ENCODE data around the gene SRSF7.

SRSF7 gene

DNA sequence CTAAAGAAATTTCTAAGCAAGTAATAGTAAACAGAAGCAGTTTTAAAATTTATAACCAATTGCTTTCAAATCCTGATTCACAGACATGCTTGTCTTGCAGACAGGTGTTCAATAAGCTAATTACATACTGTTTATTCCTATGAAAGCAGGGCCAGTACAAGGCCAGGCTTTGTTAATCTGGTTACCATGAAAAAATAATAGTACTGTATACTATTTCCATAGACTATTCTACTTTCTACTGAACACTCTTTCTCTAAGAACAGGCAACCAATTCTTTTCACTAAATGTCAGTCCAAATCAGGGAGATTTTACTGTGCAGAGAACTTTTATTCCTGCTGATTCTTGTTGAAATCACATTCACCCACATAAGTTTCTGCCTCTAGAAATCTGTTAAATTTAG is 2.9 kb upstream of the SRSF7 start:
- DNase-seq (ENCODE audit: low spot score): no peak

DNA sequence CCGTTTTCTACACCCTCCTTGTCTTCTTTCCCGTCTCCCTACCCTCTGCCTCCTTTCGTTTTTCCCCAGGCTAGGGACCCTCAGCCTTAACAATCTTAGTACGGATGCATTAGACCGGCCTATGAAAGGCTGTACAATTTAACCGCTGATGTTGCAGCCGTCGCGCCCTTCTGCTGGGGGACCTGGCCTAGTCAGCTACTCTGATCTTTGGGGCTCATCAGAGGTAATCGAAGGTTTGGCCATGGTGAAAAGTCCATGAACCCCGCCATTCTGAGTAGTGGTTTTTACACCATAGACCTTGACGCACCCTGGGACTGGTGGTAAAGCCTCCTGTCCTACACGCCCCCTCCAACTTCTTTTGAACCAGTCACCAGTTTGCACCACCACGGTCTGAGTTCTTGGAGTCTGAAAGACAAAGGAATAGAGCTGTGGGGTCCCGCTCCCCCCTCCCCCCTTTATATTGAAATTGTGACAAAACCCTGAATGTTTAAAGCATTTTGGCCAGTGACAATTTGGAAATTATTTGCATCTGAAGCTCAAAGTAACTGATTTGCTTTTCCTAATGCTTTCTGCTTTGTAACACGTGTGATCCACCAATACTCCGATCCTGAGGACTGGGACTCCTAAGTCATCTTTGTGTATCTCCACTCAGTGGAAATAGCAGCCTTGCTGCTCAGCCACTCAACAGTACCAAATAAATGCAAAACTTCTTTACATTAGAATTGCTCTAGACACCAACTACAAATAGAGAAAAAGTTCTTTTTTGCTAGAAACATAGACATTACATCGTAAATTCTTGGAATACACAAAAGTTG is 642 bp upstream of the SRSF7 start:
- DNase-seq (ENCODE audit: low spot score): no peak

DNA sequence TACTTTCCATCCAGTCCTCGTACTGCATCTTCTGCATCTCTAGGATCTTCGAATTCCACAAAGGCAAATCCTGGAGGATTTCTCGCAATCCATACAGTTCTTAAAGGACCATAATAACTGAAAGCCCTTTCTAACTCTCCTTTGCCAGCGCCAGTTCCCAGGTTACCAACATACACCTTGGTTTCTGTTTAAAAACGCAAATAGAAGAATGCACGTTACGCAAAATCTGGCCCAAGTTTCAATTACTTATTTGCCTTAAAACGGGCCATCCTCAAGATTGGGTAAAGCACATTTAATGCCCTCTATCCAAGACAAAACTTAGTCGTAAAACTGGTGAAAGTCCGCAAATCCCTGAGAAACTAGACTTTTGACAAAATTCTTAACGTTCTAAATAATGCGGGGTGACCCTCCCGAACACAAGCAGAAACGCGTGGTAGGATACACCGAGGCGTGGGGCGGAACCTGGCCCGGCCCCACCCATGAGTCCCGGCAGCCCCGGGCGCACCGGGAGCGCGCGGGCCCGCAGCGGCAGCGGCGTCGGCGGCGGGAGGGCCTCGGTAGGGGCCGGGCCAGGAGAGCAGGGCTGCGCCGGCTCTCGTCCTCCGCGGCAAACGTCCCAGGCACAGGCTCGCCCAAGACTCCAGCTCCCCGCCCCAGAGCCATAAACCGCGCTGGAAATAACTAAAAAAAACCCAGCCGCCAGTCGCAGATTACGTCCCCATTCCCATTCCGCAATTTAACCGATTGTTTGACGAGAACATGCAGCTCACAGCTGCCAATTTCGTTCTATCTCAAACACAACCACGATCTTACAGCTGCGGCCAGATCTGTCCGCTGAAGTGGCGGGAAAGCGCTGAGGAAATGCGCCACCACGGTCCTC is 910 bp downstream of the SRSF7 start:
- peak; percentile 57 for DNase-seq (ENCODE audit: low spot score)

DNA sequence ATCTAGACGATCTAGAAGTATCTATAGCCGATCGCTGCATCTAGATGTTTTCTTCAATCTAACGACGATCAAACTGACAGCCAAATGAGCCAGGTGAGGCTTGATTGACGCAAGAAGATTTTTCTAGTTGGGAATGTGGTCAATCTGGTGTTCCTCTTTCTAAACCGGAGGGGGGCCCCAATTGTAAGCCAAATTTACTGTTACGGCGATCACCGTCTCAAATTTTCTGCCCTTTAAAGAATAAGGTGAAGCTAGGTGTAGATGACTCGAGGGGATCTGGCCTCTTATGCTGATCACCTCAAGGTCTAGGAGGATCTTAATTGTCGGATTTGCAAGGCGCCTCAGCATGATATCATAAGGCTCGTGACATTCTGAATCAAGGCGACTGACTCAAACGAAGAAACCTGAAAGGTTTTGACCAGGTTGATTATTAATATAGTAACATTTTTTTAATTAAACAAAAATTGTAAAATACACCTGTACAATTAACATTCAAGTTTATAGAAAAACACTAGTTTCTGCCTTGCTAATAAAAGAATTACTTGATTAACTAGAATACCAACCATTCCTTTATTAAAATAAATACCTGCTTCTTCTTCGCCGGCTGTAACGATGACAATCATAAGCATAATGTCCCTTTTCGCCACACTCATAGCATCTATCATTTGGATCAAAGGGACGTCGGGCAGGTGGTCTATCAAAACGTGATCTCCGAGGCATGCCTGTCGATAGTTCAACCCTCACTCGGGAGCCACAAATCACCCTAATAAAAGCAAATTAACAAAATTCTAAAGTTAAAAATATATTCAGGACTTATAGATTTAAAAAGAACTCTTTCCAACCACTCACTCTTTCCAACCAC is 2.0 kb downstream of the SRSF7 start:
- DNase-seq (ENCODE audit: low spot score): no peak

DNA sequence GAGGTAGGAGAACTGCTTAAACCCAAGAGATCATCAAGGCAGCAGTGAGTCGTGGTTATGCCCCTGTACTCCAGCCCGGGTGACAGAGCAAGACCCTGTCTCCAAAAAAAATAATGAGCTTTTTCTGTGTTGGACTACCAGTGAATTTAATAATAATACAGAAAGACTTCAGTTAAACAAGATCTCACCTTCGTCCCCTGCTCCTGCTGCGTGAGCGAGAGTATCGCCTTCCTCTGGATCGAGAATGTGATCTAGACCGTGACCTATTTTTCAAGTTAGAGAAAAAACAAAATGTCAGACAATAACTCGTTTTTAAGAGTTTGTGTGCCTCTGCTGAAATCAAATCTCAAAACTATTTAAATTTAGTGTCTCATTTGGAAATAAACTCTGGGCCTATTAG is 2.8 kb downstream of the SRSF7 start:
- no peak for DNase-seq (ENCODE audit: low spot score)

DNA sequence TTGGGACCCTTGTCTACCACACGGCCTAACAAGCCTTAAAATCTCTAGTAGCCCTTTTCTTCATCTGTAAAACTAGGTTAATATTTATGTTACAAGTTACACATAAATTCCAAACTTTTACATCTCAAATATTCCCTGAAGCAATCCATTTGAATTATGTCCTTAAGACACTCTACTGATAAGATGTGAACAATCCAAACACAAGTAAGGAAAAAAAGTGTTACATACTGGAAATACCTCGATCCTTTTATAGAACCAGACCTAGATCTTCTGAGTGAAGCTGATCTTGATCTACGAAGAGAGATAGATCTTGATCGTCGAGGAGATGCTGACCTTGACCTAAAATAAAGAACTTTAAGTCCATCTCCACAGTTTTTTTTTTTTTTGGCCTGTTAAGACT is 3.3 kb downstream of the SRSF7 start:
- DNase-seq (ENCODE audit: low spot score): no peak

DNA sequence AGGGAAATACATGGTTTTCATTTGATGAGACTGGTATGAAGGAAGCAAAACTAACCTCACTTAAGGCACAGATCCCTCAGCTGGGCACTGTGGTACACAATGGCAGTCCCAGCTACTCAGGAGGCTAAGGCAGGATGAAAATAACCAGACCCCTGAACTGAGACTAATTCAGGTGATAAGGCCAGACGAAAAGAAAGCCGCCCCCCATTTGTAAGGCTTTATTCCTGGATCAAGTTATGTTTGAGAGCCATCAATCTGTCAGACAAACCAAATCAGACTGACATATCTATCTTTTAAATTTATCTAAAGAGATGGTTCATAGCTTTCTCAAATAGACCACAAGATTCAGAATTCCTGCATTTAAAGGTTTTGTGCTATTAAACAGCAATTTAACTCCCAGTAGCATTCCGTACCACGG is 4.1 kb downstream of the SRSF7 start:
- no peak for DNase-seq (ENCODE audit: low spot score)

DNA sequence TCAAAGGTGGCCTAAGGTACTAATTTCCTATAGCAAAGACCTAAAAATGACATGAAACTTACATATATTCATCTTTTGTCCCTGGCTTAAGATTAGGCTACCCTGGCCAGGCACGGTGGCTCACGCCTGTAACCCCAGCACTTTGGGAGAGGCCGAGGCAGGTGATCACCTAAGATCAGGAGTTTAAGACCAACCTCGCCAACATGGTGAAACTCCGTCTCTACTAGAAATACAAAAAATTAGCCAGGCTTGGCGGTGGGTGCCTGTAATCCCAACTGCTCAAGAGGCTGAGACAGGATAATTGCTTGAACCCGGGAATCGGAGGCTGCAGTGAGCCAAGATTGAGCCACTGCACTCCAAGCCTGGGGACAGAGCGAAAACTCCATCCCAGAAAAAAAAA is 5.9 kb downstream of the SRSF7 start:
- no peak for DNase-seq (ENCODE audit: low spot score)

DNA sequence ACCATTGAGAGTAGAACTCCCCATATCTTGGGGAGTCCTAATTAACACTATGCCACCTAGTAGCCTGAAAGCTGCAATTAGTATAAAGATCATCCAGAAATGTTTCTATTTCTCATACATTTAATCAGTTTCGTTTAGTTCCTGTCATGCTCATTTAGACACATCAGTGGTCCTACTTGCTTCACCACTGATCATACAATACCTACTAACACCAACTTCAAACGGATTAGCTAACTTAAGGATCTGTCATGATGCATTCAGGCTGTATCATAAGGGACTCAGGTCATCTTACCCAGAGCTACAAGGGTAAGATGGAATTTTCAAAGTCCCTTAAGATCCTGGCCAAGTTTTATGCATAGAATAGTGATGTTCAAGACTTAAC is 6.8 kb downstream of the SRSF7 start:
- no peak for DNase-seq (ENCODE audit: low spot score)

DNA sequence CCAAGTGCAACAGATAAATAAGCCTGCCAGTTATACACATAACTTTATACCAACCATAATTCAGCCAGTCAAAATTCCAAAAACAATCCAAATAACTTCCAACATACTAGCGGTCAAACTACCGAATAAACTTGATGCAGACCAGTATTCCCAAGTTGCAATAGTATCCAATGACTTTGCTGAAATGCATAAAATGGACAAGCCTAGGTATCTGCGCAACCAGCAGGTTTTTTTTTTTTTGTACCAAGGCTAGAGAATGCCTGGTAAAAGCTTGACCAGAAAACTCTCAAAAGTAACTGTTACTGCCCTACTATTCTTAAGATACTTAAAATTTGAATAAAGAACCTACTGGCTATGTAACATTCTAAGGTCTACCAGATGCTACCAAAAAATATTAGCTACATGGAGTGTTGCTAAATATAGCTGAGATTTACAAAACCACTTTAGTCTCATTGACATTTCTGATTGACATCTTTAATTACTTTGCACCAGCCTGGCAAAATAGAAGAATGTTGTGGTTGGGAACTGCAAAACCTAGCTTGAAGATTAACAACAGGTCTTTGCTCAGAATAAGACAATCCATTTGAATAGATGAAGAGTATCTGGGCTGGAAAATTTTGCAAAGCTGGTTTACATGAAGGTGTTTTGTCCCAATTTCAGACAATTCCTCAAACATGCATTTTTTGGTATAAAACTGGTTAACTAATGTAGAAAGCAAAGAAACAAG is 7.3 kb downstream of the SRSF7 start:
- no peak for DNase-seq (ENCODE audit: low spot score)

DNA sequence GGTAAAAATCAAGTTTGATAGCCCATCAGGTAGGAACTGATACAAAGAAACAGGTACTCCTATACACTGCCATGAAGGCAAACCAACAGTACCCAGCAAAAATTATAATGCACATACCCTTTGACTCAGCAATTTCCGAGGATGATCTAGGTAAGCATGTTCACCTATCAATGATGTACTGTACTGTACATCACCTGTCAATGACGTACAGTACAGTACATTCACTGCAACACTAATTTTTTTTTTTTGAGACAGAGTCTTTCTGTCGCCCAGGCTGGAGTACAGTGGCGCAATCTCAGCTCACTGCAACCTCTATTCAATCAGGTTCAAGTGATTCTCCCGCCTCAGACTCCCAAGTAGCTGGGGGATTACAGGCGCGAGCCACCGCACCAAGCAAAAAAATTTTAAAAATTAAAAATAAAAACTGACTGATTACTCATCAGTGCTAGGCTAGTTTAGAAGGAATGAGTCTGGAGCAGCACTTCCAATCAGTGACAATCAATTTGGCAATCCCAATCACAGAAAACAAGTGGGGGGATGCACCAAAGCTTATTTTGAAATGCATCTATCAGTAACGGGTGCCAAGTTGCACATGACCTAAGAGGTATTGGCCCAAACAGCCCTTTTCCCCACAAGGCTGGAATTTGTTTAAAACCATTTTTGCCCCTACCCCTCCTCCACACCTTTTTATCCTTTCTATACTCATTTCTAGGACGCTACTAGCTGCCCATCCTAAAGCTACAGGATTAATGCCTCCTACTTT is 8.2 kb downstream of the SRSF7 start:
- DNase-seq (ENCODE audit: low spot score): no peak

DNA sequence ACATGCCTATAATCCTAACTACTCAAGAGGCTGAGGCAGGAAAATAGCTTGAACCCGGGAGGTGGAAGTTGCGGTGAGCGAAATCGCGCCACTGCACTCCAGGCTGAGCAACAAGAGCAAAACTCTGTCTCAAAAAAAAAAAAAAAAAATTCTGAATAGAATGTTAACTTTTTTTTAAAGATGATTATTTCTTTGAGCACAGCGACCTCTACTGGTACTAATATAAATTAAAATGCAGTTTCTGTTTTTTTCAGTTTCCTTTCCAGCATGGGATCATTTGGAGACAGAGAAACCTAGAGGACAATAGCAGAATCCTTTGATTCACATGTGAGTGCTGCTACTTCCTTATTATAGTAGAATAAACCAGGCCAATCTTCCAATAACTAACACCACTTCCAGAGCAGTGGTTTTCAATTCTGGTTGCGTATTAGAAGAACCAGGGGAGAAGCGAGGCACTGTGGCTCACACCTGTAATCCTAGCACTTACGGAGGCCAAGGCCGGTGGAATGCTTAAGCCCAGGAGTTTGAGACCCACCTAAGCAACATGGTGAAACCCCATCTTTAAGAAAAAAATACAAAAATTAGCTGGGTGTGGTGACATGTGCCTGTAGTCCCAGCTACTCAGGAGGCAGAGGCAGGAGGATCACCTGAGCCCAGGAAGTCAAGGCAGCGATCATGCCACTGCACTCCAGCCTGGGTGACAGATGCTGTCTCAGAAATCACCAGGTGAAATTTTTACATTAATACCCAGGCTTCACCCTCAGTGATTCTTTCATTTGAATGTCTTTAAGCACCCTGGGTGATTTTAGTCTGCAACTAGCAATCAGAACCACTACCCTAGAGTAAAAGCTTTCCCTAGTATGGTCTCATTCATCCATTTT is 10.1 kb downstream of the SRSF7 start:
- peak; percentile 49 for DNase-seq (ENCODE audit: low spot score)

DNA sequence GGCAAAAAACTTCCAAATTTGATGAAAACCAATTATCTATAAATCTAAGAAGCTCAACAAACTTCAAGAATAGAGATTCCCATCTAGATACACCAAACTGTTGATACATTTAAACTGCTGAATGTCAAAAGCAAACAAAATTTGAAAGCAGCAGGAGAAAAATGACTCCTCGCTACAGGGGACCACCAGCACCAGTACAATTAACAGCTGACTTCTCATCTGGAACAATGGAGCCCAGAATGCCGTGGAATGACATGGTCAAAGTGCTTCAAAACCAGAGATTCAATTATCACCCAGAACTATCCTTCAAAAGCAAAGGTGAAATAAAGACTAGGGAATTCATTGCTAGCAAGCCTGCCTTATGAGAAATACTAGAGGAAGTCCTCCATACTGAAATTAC is 11.6 kb downstream of the SRSF7 start:
- no peak for DNase-seq (ENCODE audit: low spot score)

DNA sequence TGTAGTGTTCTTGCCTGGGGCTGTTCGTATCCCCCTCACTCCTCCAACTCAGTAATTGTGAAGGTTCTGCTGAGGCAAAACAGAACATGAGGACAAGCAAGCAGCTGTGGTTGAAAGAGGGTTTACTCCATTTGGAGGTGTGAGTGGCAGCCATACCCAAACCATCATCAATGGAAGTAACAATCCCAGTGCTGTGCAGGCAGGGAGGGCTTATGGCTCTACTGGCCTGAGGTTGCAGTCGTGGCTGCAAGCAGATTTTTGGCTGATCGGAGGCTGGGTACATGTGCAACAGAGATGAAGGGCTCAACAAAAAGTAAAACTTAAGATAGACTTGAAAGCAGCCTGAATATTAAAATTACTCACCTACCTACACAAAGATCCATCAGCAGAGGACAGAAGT is 13.2 kb downstream of the SRSF7 start:
- no peak for DNase-seq (ENCODE audit: low spot score)

DNA sequence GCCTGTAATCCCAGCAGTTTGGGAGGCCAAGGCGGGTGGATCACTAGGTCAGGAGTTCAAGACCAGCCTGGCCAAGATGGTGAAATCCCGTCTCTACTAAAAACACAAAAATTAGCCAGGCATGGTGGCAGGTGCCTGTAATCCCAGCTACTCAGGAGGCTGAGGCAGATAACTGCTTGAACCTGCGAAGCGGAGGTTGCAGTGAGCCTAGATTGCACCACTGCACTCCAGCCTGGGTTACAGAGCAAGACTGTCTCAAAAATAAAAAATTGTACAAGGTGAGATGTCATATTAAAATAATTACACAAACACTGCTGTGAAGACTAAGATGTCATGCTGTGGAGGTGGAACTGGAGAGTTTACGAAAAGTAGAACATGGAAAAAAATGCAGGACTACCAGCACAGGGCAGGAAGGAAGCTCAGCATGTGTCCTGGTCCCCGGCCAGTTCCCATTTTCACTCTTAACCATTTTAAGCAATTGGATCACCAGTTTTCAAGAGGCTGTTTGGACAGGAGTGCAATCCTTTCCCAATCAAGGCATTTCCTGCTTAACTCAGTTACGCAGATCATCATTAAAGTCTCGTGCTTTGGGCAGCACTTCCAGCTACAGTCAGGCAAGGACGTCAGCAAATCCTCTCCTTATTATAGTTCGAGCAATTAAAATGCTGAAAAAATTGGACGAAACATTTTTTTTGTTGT is 14.0 kb downstream of the SRSF7 start:
- peak; percentile 39 for DNase-seq (ENCODE audit: low spot score)

DNA sequence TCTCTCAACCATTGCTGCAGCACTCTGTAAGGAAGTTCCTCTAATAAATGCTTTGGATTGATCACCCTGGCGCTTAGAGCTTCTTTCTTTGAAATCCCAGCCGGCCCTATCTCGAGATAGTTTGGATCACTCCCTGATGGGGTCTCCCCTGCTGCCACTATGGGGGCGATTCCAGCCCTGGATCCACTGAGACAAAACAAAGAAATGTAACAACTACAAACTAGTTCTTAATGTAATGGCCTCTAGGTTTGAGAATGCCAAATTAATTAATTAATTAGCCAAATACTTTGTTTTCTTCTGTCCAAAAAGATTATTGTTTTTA is 15.2 kb downstream of the SRSF7 start:
- DNase-seq (ENCODE audit: low spot score): no peak

DNA sequence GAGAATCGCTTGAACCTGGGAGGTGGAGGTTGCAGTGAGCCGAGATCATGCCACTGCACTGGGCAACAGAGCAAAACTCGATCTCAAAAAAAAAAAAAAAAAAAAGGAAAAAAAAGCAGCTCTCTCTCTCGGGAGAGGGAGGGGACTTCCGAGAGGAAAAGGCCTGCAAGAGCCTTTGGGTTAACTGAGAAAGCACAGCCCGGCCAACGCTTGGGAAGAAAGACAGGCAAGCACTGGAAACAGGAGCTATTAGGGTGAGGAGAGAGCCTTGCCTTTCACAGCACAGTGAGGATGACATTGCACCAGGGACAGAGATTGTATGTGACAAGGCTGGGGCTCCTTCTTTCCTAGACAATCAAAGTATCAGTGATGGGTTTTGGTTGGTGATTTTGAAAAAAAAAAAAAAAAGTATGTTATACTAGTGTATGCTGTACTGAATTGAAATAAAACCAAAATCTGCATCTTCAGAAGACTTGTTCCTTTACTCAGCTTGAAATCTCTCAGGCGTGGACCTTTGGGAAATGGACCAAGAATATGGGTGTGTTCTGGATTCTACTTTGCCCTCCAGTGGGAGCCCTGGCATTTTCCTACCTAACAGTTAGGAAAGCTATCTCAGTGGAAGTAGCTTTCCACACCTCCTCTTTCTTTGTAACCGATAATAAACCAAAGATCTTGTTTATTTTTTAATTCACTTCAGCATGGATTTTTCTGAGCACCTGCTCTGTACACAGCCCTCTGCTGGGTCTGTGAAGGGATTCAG is 16.7 kb downstream of the SRSF7 start:
- no peak for DNase-seq (ENCODE audit: low spot score)

DNA sequence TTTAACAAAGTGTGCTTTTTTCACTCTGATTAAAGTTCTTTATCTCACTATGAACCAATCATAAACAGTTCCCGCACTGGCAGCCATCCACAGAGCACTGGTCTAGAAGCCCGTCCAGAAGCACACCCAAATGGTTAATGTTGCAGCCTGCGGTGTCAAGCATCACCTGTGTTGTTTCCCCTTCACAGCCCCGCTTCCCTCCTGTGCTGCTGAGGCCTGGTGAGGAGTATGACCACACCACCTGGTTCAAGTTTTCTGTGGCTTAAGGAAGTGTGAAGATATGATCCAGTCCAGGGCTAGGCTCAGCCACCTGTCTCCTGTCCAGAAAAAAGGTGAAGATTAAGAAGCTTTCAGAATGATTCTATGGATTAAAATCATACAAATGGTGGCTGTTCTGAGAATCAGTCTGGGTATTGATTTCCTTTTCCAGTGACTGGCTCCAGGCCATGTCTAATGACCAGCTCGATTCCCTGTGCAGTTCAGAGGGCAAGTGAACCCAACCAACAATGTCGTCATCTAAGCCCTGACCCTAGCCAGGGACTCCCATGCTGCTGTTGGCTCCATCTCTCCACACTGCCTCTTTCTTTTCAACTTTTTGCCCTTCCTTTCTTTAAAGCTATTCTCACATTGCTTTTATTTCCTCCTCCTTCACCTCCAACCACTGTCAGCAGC is 17.7 kb downstream of the SRSF7 start:
- no peak for DNase-seq (ENCODE audit: low spot score)

Data from putamen (tissue), 1 donor.